GM23338 (cell line): Measurements from ENCODE around the gene SH3RF2. TPM values are rescaled to one million over a fixed set of nuclear protein-coding genes. Genes with fewer than 3 reads are reported as not detected.
A peak's percentile ranks its signal among the peaks of the same experiment; 100 is the strongest.

Experiments
- ATAC-seq: fragments of 200-7000 bp; cut with Tn5 transposase; 3 replicates; pipeline ENCODE4 v1.9.1; 2020
- DNase-seq: peaks from one replicate; pipeline ENCODE4 v3.0.0-alpha.2; 2015; ENCODE audit warnings: low spot score
- H2AFZ ChIP-seq: fragments of 200-600 bp; sonication (generic); 2 replicates; pipeline ENCODE4 v1.8.0; 2016; ENCODE audit warnings: antibody characterized with exemption, mild to moderate bottlenecking, moderate library complexity
- H3F3A ChIP-seq: fragments of 200-600 bp; sonication (generic); replicated peaks from 2 replicates; pipeline ENCODE4 v1.8.0; 2017; ENCODE audit warnings: antibody characterized with exemption, mixed run types, low read depth
- H3K27ac ChIP-seq: fragments of 200-600 bp; sonication (generic); 2 replicates; pipeline ENCODE4 v1.6.1; 2016; ENCODE audit warnings: low read depth
- H3K27me3 ChIP-seq: fragments of 200-600 bp; sonication (generic); 2 replicates; pipeline ENCODE4 v1.8.0; 2016; ENCODE audit warnings: mild to moderate bottlenecking, mixed run types, moderate library complexity; ENCODE audit not compliant: insufficient read depth
- H3K36me3 ChIP-seq: fragments of 200-600 bp; sonication (generic); 2 replicates; pipeline ENCODE4 v1.8.0; 2016; ENCODE audit warnings: mild to moderate bottlenecking; ENCODE audit not compliant: insufficient read depth
- H3K4me1 ChIP-seq: fragments of 200-600 bp; sonication (generic); 2 replicates; pipeline ENCODE4 v1.8.0; 2016; ENCODE audit warnings: mild to moderate bottlenecking, moderate library complexity; ENCODE audit not compliant: insufficient read depth
- H3K4me2 ChIP-seq: fragments of 200-600 bp; sonication (generic); 2 replicates; pipeline ENCODE4 v1.7.1; 2017; ENCODE audit warnings: mixed run types
- H3K4me3 ChIP-seq: fragments of 200-600 bp; sonication (generic); 2 replicates; pipeline ENCODE4 v1.6.1; 2016; ENCODE audit warnings: mixed run types
- H3K79me2 ChIP-seq: fragments of 200-600 bp; sonication (generic); replicated peaks from 2 replicates; pipeline ENCODE4 v1.8.0; 2017; ENCODE audit warnings: mild to moderate bottlenecking; ENCODE audit not compliant: insufficient read depth
- H3K9me2 ChIP-seq: fragments of 200-600 bp; sonication (generic); 2 replicates; pipeline ENCODE4 v1.8.0; 2017; ENCODE audit not compliant: insufficient read depth
- H4K20me1 ChIP-seq: fragments of 200-600 bp; sonication (generic); replicated peaks from 2 replicates; pipeline ENCODE4 v1.8.0; 2017; ENCODE audit warnings: mild to moderate bottlenecking; ENCODE audit not compliant: insufficient read depth
- H3K27ac Mint-ChIP-seq: 2 replicates; pipeline ENCODE4 v1.8.0; 2020; ENCODE audit warnings: inconsistent platforms, mild to moderate bottlenecking, moderate library complexity, mixed read lengths
- H3K27me3 Mint-ChIP-seq: 3 replicates; pipeline ENCODE4 v1.8.0; 2022; ENCODE audit warnings: low read depth, mild to moderate bottlenecking, moderate library complexity, mixed read lengths, inconsistent platforms; ENCODE audit not compliant: insufficient read depth, poor library complexity
- H3K36me3 Mint-ChIP-seq: 3 replicates; pipeline ENCODE4 v1.8.0; 2021; ENCODE audit warnings: low read depth, mild to moderate bottlenecking, inconsistent platforms, moderate library complexity, mixed read lengths
- H3K4me1 Mint-ChIP-seq: 3 replicates; pipeline ENCODE4 v1.8.0; 2020; ENCODE audit warnings: mild to moderate bottlenecking, inconsistent platforms, mixed read lengths
- H3K4me3 Mint-ChIP-seq: 3 replicates; pipeline ENCODE4 v1.8.0; 2021; ENCODE audit warnings: moderate library complexity, mild to moderate bottlenecking, inconsistent platforms, mixed read lengths
- H3K9me3 Mint-ChIP-seq: 3 replicates; pipeline ENCODE4 v1.8.0; 2020; ENCODE audit warnings: moderate library complexity, mild to moderate bottlenecking, inconsistent platforms, mixed read lengths
- CTCF ChIP-seq, 2 experiments: fragments of 200-600 bp in 1 of 2; sonication (generic) in 1 of 2; conservative IDR thresholded peaks; 2 replicates each; pipeline versions ENCODE4 v1.5.1 to v1.6.1; 2016 to 2017; ENCODE audit warnings: antibody characterized with exemption in 2 of 2, low read depth in 2 of 2, mild to moderate bottlenecking in 2 of 2, moderate library complexity in 1 of 2
- ETS1 ChIP-seq: IDR thresholded peaks from 2 replicates; pipeline ENCODE4 v1.6.1; 2016; ENCODE audit warnings: antibody characterized with exemption
- EZH2 ChIP-seq: fragments of 200-600 bp; sonication (generic); IDR thresholded peaks from one replicate; pipeline ENCODE4 v1.8.0; 2017; ENCODE audit warnings: antibody characterized with exemption, mild to moderate bottlenecking, low read depth; ENCODE audit not compliant: unreplicated experiment
- JUNB ChIP-seq: IDR thresholded peaks from one replicate; pipeline ENCODE4 v1.6.1; 2016; ENCODE audit warnings: antibody characterized with exemption; ENCODE audit not compliant: unreplicated experiment
- REST ChIP-seq: IDR thresholded peaks from one replicate; pipeline ENCODE4 v1.6.1; 2018; ENCODE audit warnings: antibody characterized with exemption; ENCODE audit not compliant: unreplicated experiment
- ZNF114 ChIP-seq: fragments of 250-450 bp; sonication (Bioruptor Pico); IDR thresholded peaks from 2 replicates; pipeline ENCODE4 v1.5.0; 2020; ENCODE audit warnings: mild to moderate bottlenecking, moderate library complexity
- ZNF462 ChIP-seq: fragments of 250-450 bp; sonication (Bioruptor Pico); IDR thresholded peaks from 2 replicates; pipeline ENCODE4 v1.5.0; 2020; ENCODE audit warnings: mild to moderate bottlenecking, moderate library complexity
- polyA plus RNA-seq: library from polyadenylated mRNA; unstranded; fragments of >200 nt; fragmentation: Nextera tagmentation; extraction: Ambion mirVana; gene quantifications from 2 replicates; pipeline ENCODE4 v1.2.1, GENCODE V29; 2016
- total RNA-seq: library from RNA; depleted of rRNA; stranded (reverse); fragments of >200 nt; shearing (Covaris generic); gene quantifications from 2 replicates; pipeline ENCODE4 v1.2.3, GENCODE V29; 2014

Gene SH3RF2
- total and polyA plus RNA-seq, 2 experiments from 2014 or later, result 1.7 to 2.4 TPM

- TF ChIP-seq ZNF462 (CRISPR knock-in tag) (no peak), EZH2 (no peak), JUNB (no peak), REST (no peak)
Measured at GRCh38 chr5:146032911-146033310, 96.5 kb downstream of the SH3RF2 start (continued).

GRCh38 chr5:146034127-146034526 lies 97.7 kb downstream of the SH3RF2 start:
- H3K9me3 Mint-ChIP-seq, result no peaks in the 10 kb centered on the region
- H3K36me3 ChIP-seq, result no peaks in the 10 kb centered on the region; the same call in 1 of the 2 replicates
- no peak overlapping the region for H3K27ac Mint-ChIP-seq
- no peak overlapping the region for H3K27ac ChIP-seq
- H3K4me3 ChIP-seq, result no peak overlapping the region
- no peaks in the 10 kb centered on the region for H3K36me3 Mint-ChIP-seq
- TF ChIP-seq ETS1 (no peak), ZNF114 (CRISPR knock-in tag) (no peak), CTCF (conservative IDR thresholded peaks at IDR 0.05; ENCODE audit: low read depth in 2 of 2) (peak; percentile 19 to 24; a peak in 2 of 4 replicates)
- no peaks in the 10 kb centered on the region for H3K4me1 ChIP-seq
- H3F3A ChIP-seq, result 0 out of 2 replicates have a peak, but pooled peaks cover 2% of the 10 kb centered on the region
- H3K4me1 Mint-ChIP-seq, result no peaks in the 10 kb centered on the region
- peak; percentile 84 for ATAC-seq
- H3K27me3 Mint-ChIP-seq, result peaks cover 3% of the 10 kb centered on the region
- no peak overlapping the region for H3K4me2 ChIP-seq
- H2AFZ ChIP-seq, result 0 out of 2 replicates have a peak overlapping the region, but pooled peaks have one; percentile 43
- H3K4me3 Mint-ChIP-seq, result no peak overlapping the region
- no peaks in the 10 kb centered on the region for H4K20me1 ChIP-seq
- 0 out of 2 replicates have a peak, but pooled peaks cover 7% of the 10 kb centered on the region for H3K9me2 ChIP-seq
- H3K27me3 ChIP-seq, result no peaks in the 10 kb centered on the region
- no peaks in the 10 kb centered on the region for H3K79me2 ChIP-seq
- peak; percentile 30 for DNase-seq
